NCI-H1436 treated with DMSO at 0.1 percent for 48 hours (cell line): ENCODE measurements around the gene PLA2G2C.
"Not testable (repeated sequence)": the region's sequence is repeated elsewhere in the genome, so short reads cannot be mapped to it uniquely, and the experiment has no call there.

Experiments
- DNase-seq: peaks from one replicate; lab custom pipeline; 2025; lab: John Stamatoyannopoulos, UW

PLA2G2C gene

DNA sequence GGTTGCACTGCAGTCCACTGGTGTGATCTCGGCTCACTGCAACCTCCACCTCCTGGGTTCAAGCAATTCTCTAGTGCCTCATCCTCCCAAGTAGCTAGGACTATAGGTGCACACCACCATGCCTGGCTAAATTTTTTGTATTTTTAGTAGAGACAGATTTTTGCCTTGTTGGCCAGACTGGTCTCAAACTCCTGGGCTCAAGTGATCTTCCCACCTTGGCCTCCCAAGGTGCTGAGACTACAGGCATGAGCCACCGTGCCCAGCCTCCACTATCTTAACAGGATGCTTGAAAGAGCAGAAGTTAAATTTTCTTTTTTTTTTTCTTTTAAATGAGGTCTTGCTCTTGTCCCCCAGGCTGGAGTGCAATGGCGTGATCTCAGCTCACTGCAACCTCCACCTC, 55.8 kb downstream of the PLA2G2C start:
- DNase-seq = not testable (repeated sequence)

DNA sequence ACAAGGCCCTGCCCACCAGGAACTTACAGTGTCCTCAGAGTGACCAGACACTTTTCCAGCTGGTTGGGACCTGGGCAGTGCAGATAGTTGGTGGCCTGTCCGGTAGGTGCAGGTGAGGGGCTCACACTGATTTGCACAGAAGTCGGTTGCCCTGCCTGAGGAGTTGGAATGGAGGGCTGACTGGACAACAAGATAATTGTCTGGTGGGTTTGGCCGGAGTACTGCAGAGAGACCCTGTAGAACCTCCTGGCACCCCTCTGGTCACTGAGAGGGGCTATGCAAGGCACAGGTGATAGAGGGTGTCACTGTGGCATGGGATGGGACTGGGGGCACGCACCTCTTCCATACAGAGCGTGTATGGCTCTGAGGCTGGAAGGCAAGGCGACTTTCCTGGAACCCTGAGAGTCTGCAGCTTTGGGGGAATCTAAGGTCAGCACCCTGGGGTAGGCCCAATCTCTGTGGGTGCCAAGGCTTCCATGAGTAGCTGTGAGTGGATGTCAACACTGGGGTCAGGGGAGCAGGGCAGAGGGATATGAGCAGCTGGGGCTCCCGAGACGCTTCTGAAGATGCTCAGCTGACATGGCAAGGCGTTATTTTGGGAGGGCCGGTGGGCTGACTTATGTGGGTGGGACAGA, 59.4 kb downstream of the PLA2G2C start:
- DNase-seq = no peak

DNA sequence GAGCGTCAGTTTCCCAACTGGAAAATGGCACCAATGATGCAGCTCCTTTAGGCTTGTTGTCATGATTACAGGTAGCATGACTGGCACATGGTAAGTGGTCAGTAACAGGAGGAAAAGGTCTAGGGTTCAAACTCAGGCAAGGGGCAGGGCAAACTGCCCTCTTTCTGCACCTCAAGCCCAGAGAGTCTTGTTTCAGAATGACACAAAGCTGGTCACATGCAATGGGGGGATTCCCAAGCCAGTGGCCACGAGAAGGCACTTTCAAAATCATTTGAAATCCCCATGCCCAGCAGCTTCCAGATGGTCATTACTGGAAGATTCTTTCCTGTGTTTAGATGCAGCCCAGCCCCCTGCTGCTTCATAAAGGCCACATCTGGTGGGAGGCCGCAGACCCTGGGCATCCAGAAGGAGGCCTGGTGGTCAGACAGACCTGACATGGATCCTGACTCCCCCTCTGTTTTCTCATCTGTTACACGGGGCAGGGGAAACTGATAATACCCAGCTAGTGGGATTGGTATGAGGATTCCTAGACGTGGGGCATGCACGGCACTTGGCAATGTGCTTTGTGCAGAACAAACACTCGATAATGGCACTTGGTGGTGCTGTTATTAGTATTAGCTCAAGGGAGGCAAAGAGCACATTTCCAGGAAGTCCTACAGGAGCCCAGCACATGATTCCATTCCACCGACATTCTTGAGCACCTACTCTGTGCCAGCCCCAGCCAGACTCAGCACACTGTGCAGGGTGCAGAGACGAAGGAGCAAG, 60.1 kb downstream of the PLA2G2C start:
- DNase-seq = no peak

GRCh38 chr1:20125100-20125499, 61.2 kb downstream of the PLA2G2C start:
- DNase-seq = no peak

DNA sequence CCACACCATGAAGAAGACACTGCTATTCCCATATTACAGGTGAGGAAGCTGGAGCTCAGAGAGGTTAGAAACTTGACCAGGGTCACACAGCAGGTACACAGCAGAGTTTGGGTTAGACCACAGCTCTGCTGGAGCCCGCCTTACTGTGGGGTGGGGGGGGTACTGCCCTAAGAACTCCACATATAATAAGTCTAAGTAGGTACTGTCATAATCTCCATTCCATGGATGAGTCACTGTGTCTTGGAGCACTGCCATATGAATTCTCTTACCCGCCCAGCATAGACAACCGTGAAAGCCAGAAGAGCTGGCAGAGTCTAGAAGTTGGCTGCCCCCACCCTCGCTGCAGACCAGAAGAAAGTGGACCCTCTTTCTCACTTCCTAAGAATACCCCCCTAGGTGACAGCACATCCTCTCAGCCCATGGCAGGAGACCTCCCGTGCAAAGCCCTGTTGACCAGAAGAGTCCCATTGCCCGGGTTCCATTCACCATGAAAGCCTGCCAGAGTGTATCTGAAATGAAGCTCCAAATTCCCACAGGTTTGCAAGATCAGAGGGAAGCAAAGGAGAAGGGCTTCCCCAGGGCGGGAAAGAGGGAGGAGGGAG, 61.8 kb downstream of the PLA2G2C start:
- no peak for DNase-seq

GRCh38 chr1:20123722-20124455, 62.4 kb downstream of the PLA2G2C start:
- no peak for DNase-seq

- DNase-seq = no peak
Measured at GRCh38 chr1:20120796-20121195, 65.5 kb downstream of the PLA2G2C start.

GRCh38 chr1:20119347-20119746, 67.0 kb downstream of the PLA2G2C start, which contains the start of gene PLA2G2D:
TSS of gene PLA2G2D (minus strand) at chr1:20119536. CDS start at chr1:20119498, 38 bp downstream.
- no peak for DNase-seq

DNA sequence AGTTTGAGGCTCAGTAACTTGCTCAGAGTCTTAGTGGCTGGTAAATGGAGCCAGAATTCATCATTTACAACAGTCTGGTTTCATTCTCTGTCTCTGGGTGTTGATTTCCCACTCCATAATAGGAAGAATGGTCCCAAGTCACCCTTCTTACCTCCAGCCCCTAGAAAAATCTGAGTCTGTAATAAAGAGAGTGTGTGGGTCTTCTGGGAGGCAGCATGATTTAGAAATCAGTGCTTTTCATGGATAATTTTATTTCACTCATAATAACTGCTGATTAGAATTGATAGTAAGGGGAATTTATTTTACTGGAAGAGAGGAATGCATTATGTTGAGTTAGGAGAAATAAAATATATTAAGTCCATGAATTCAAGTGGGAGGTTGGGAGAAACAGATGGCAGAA, 69.1 kb downstream of the PLA2G2C start:
- DNase-seq = no peak

- no peak for DNase-seq
Measured at GRCh38 chr1:20115916-20116315, 70.4 kb downstream of the PLA2G2C start.

GRCh38 chr1:20115479-20115878, 70.8 kb downstream of the PLA2G2C start:
- DNase-seq = no peak

DNA sequence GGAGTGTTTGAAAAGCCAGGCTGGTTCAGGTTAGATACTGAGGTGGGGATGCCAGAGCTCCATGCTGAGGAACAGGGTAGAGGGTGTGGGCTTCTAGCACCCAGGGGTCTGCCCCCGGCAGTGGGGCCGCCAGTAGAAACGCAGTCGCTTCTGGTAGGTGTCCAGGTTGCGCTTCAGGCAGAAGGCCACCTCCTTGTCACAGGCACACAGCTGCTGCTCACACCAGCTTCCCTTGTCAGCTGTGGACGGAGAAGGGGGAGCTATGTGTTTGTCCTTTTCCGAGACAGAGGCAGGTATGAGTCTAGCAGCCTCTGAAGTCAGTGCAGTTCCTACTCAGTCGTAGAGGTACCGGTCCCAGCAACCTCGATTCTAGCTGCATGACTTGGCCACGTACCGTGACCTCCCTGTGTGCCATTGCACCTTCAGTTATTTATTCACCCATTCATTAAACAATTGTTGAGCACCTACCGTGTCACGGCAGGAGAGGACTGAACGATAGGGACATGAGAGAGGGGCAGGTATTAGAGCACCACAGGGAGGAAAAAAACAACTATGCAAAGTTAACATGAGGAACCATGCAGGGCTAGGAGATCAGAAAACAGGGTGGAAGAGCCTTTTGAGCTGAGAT, 72.2 kb downstream of the PLA2G2C start:
- no peak for DNase-seq
